RWPE2 (cell line): ENCODE data around the gene SUZ12.
"Not testable (repeated sequence)": the region's sequence is repeated elsewhere in the genome, so short reads cannot be mapped to it uniquely, and the experiment has no call there.

Experiments used
- ATAC-seq: fragments of 200-7000 bp; cut with Tn5 transposase; 3 replicates; pipeline ENCODE4 v1.9.1; 2021; ENCODE audit warnings: low read depth
- DNase-seq: peaks from one replicate; pipeline ENCODE4 v3.0.0-alpha.2; 2020; ENCODE audit warnings: low spot score
- H3K27ac ChIP-seq: fragments of 450-650 bp; 2 replicates; pipeline ENCODE4 v1.5.1; 2017; ENCODE audit warnings: mild to moderate bottlenecking; ENCODE audit not compliant: poor library complexity, severe bottlenecking
- H3K27me3 ChIP-seq: fragments of 250-450 bp; sonication (Bioruptor Pico); 2 replicates; pipeline ENCODE4 v1.5.1; 2021; ENCODE audit warnings: mild to moderate bottlenecking, moderate library complexity; ENCODE audit not compliant: insufficient read depth, poor library complexity, severe bottlenecking
- H3K36me3 ChIP-seq: fragments of 250-450 bp; sonication (Bioruptor Pico); 2 replicates; pipeline ENCODE4 v1.5.1; 2020; ENCODE audit warnings: low read depth, mild to moderate bottlenecking, moderate library complexity
- H3K4me1 ChIP-seq: fragments of 250-450 bp; sonication (Bioruptor Pico); 2 replicates; pipeline ENCODE4 v1.5.1; 2021; ENCODE audit warnings: mild to moderate bottlenecking, moderate library complexity; ENCODE audit not compliant: insufficient read depth, poor library complexity, severe bottlenecking
- H3K4me3 ChIP-seq: fragments of 250-450 bp; sonication (Bioruptor Pico); 2 replicates; pipeline ENCODE4 v1.5.1; 2021; ENCODE audit warnings: mild to moderate bottlenecking, moderate library complexity; ENCODE audit not compliant: severe bottlenecking
- H3K9me3 ChIP-seq: fragments of 250-450 bp; sonication (Bioruptor Pico); 2 replicates; pipeline ENCODE4 v1.5.1; 2021; ENCODE audit warnings: mild to moderate bottlenecking, moderate library complexity; ENCODE audit not compliant: severe bottlenecking
- CTCF ChIP-seq: fragments of 450-650 bp; IDR thresholded peaks from one replicate; pipeline ENCODE4 v1.5.1; 2017; ENCODE audit warnings: mild to moderate bottlenecking, moderate library complexity; ENCODE audit not compliant: poor library complexity, severe bottlenecking

Gene SUZ12

DNA sequence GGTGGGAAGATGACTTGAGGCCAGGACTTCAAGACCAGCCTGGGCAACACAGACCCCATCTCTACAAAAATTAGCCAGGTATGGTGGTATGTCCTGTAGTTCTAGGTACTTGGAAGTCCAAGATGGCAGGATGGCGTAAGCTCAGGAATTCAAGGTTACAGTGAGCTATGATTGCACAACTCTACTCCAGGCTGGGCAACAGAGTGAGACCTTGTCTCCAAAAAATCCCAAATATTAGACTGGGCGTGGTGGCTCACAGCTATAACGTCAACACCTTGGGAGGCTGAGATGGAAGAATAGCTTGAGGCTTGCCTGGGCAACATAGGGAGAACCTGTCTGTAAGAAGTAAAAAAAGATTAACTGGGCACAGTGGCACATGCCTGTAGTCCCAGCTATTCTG lies 30.8 kb downstream of the SUZ12 start:
- ATAC-seq = no peak
- no peak for DNase-seq

DNA sequence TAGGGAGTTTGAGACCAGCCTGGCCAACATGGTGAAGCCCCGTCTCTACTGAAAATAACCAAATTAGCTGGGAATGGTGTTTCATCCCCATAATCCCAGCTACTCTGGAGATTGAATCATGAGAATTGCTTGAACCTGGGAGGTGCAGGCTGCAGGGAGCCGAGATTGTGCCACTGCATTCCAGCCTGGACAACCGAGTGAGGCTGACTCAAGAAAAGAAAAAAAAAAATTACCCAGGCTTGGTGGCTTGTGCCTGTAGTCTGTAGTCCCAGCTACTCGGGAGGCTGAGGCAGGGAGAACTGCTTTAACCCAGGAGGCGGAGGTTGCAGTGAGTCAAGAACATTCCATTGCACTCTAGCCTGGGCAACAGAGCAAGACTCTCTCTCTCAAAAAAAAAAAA lies 33.6 kb downstream of the SUZ12 start:
- not testable (repeated sequence) for H3K9me3 ChIP-seq, H3K27ac ChIP-seq, DNase-seq, H3K27me3 ChIP-seq, ATAC-seq, H3K4me3 ChIP-seq
- Histone ChIP-seq H3K36me3 (peaks cover 59% of the 10 kb centered on the region), H3K4me1 (peaks cover 13% of the 10 kb centered on the region)

More for the DNA sequence above, 30.8 kb downstream of the SUZ12 start:
- H3K9me3 ChIP-seq = no peaks in the 10 kb centered on the region
- no peaks in the 10 kb centered on the region for H3K4me1 ChIP-seq
- H3K27ac ChIP-seq = no peak overlapping the region
- H3K27me3 ChIP-seq = no peaks in the 10 kb centered on the region
- TF ChIP-seq CTCF = no peak
- H3K4me3 ChIP-seq = no peak overlapping the region
- H3K36me3 ChIP-seq = peaks cover 69% of the 10 kb centered on the region

DNA sequence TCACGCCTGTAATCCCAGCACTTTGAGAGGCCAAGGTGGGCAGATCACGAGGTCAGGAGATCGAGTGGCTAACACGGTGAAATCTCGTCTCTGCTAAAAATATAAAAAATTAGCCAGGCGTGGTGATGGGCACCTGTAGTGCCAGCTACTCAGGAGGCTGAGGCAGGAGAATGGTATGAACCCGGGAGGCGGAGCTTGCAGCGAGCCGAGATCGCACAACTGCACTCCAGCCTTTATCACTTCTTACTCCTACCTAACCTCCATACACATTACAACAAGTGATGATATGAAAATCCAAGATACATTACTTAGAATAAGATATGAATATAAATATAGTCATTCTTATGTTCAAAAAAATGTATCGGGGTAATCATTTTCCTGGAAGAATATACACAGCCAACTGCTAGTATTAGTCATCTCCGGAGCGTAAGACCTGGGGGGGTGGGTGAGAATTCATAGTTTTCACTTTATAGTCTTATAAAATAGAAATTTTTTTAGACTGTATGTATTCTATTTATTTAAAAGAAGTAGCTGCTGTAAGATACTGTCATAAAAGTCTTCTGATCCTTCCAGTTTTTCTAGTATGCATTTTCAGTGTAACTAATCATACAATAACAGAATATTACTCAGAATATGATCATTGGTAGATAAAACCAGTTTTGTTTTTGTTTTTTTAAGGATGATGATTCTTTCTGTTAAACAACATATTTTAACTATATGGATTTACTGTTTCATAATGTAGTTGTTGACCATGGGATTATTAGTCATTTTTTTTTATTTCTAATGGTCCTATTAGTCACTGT lies 37.7 kb downstream of the SUZ12 start:
- not testable (repeated sequence) for DNase-seq, H3K27me3 ChIP-seq, H3K9me3 ChIP-seq, H3K4me3 ChIP-seq
- peaks cover 13% of the 10 kb centered on the region for H3K4me1 ChIP-seq
- ATAC-seq = peak; percentile 66
- H3K27ac ChIP-seq = peak overlapping the region; percentile 65
- peaks cover 48% of the 10 kb centered on the region for H3K36me3 ChIP-seq

DNA sequence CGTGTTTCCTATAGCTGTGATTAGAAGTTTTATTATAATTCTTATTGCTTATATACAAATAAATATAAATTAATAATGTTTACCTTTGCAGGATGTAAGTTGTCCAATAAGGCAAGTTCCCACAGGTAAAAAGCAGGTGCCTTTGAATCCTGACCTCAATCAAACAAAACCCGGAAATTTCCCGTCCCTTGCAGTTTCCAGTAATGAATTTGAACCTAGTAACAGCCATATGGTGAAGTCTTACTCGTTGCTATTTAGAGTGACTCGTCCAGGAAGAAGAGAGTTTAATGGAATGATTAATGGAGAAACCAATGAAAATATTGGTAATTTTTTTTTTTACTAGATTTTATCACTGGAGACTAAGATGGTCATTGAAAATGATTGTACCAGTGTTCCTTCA lies 38.6 kb downstream of the SUZ12 start:
- peak overlapping the region; percentile 65 for H3K27ac ChIP-seq
- not testable (repeated sequence) for H3K9me3 ChIP-seq, DNase-seq, H3K27me3 ChIP-seq, ATAC-seq, H3K4me3 ChIP-seq
- peaks cover 53% of the 10 kb centered on the region for H3K36me3 ChIP-seq
- peaks cover 13% of the 10 kb centered on the region for H3K4me1 ChIP-seq

- DNase-seq, H3K9me3 ChIP-seq, ATAC-seq, H3K4me3 ChIP-seq, H3K4me1 ChIP-seq, H3K27me3 ChIP-seq, H3K27ac ChIP-seq: not testable (repeated sequence)
- H3K36me3 ChIP-seq = peaks cover 92% of the 10 kb centered on the region
Observed at GRCh38 chr17:31991821-31992220, 55.0 kb downstream of the SUZ12 start.

- Histone ChIP-seq H3K27ac (no peak overlapping the region), H3K36me3 (peaks cover 94% of the 10 kb centered on the region), H3K27me3 (no peaks in the 10 kb centered on the region), H3K9me3 (no peaks in the 10 kb centered on the region), H3K4me3 (no peak overlapping the region), H3K4me1 (no peaks in the 10 kb centered on the region)
- DNase-seq (no peak), ATAC-seq (no peak)
- TF ChIP-seq CTCF = no peak
Observed at GRCh38 chr17:31997005-31997404, 60.2 kb downstream of the SUZ12 start.
